GM19468 (cell line): ENCODE data around the gene ALDH1L1.

ENCODE experiments used
- ATAC-seq: cut with Tn5 transposase; IDR thresholded peaks from one replicate; pipeline ENCODE4 v1.9.1; 2021; ENCODE audit warnings: mild to moderate bottlenecking, moderate library complexity, moderate number of reproducible peaks; ENCODE audit not compliant: unreplicated experiment; ENCODE audit errors: extremely low read depth

ALDH1L1 gene

DNA sequence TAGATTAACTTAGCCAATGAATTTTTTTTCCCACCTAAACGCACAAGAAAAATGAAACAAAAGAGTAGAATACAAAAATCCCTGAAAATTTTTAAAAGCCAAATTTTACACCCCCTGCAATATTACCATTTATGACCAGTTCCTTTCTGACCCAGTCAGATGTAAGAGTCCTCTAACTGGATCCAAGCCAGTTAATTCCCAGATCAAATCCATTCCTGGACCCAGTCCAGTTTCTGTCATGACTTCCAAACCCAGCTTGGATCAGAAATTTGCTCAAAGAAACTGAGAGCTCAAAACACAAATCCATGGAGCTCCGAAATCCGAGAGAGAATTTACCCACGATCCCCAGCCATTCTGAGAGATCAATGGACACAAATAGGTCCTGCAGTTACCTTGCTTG, 17.0 kb upstream of the ALDH1L1 start:
- no peak for ATAC-seq

DNA sequence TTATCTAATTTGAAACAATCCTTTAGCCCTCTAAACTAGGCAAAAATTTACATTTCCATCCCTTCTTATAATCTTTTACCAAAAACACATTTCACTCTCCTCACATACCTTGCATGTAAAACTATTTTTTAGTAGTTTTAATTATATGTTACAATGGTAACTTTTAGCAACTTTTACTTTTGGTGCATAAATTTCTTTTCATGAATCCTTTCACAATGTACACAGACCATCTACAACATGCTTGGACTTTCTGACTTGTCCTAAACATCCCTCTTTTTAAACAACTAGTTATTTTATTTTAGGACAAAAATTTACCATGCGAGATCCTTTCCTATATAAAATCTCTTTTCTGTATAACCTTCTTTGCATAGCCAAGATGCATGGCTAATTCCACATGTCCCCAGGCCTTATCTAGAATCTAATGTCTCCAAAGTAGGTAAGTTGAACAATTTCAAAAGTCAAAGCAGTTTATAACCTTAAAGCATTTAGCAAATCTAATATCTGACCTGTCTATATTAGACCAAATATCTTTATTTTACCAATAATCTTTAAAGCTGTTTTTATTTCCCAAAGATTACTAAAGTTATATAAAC, 14.4 kb upstream of the ALDH1L1 start:
- no peak for ATAC-seq

DNA sequence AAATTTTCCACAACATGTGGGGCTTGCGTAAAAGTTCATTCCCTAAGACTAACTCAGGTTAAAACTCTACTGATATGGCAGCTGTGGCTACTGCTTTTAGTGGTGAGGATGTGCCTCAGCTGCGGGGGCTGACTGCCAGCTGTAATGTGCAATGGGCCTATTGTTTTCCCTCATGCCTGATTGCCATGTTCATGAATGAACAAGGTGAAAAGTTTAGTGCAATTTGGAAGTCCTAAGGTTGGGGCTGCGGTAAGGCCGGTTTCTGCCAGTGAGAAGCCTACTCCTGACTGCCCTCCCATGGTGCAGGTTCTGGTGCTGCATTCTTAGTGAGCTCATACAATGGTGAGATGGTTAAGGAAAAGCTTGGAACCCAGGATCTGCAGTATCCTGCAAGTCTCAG, 10.9 kb upstream of the ALDH1L1 start:
- no peak for ATAC-seq

DNA sequence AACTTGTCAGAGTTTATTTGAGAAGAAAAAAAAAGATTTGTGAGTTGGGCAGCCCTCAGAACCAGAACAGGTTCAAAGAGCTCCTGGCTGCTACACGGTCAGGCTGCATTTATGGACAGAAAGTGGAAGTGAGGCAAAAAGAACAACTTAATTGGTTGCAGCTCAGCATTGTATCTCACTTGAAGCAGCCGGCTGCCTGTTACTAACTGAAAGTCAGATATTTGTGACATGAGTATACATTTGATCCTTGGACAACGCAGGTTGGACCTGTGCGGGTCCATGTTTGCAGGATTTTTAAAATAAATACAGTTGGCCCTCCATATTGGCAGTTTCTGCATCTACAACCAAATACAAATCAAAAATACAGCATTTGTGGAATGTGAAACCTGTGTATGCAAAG, 7.5 kb upstream of the ALDH1L1 start:
- no peak for ATAC-seq

DNA sequence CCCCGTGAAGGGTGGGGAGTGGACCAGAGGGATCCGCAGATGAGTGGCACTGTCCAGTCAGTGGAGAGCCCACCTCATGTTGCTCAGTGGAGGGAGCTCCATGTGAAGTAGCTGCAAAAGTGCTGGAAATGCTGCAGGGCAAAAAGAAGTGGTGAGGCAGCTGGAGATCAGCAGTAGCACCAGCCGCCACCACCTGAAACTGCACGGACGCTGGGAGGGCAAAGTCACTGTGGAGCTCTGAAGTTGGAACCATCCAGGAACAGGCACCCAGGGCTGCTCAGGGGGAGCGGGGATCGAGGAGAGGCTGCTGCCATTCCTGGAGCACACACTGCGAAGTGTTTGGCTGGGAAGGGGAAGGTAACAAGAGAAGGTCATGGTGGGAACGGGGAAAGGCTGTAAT, 6.4 kb upstream of the ALDH1L1 start:
- no peak for ATAC-seq

DNA sequence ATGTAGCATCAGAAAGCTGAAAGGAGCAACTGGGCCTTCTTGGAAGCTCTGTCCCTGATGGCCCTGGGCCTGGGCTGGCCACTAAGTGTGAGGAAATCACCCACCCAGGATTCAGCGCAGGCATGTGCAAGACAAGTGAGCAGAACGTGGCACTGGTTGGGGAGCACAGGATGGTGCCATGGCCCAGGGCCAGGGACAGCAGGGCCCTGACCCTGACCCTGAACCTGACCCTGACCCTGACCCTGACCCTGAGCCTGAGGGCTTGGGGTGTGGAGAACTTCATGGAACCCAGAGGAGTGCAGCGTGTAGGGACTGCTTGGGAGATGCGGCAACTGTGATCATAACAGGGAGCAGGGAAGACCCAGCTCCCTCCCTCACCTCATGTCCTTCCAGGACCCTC, 5.9 kb upstream of the ALDH1L1 start:
- no peak for ATAC-seq

DNA sequence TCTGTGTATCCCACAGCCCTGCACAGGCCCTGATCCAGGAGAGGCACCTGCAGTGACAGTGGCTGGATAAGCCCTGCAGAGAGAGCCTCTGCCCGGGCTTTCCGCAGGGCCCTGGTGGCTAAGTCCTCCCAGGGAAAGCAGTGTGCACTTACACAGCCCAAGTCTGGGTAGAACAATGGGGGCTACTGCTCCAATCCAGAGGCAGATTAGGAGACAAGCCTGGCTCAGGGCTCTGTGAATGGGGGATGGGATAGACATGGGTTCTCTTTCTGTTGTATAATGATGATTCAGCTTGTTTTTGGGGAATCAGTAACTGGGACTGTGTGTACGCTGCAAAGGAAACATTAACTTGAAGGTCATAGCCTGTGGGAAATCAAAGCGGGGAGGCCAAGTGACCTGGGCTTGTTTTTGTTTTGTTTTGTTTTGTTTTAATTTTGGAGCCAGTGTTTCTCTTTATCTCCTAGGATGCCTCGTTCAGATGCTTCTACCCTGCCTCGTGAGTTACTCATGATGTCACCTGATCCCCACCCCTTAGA, 4.1 kb upstream of the ALDH1L1 start:
- ATAC-seq: no peak

DNA sequence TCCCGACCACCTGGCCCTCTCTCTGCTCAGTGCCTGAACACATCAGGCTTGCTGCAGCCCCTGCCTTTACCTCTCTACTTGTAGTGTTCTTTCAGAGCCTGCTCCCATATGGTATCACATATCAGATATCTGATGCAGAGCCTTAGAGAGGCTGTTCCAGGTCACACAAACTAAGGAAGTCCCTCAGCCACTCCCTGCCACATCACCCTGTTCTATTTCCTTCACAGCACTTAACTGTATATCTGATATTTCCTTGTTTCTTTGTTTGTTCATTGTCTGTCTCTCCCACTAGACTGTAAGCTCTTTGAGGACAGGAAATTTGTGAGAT, 976 bp upstream of the ALDH1L1 start:
- no peak for ATAC-seq

DNA sequence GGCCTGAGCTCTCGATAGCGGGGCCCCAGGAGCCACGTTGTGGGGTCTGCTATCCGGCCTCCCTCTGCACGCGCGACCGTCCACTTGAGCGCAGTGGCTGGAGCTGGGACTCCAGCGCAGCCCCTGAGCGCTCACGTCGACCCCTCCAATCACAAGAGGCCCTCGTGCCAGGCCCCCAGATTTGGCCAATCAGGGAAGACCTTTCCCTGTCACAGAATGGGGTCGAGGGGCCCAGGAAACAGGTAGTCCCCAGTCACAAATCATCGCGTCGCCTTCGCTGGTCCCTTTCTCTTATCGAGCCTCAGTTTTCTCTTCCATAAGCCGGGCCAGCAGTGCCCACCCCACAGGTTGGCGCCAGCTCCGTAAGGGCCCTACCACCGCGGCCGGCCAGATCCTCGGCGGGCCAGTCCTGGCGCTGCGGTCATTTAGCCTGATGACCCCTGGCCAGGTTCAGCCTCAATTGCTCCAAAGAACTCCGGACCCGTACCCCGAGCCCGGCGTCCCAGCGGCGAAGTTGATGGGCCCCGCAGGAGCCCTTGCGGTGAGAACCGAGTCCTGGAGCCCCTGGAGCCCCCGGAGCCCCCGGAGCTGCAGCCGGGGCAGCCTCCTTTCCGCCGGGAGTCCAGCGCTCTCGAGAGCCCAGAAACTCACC, 435 bp downstream of the ALDH1L1 start:
- no peak for ATAC-seq

DNA sequence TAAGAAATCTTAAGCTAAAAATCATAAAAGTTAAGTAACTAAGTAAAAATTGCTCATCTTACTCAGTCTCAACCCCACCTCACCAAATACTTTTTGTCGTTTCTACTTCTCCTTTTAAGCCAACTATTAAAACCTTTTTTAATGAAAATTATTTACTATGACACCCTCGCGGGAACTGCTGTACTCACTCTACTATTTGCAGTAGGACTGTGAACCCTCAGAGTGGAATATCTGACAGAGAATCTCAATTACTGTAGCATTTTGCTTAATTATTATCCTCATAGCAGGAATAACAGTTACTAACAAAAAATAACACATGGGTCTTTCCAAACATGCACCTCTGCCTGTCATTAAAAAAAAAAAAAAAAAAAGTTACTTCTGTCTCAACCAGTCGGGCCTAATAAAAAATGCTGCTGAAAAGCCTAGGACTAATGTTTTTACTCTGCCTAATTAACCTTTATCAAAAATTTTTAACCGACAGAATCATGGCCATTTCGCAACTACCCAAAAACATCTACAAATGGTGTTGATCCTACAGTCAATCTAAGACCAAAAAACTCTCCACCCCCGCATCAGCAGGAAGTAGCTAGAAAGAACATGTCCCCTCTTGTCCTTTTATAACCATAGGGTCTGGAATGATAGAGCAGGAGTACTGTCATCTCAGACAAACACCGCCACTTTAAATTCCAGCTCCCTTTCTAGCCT, 10.2 kb downstream of the ALDH1L1 start:
- ATAC-seq: no peak

DNA sequence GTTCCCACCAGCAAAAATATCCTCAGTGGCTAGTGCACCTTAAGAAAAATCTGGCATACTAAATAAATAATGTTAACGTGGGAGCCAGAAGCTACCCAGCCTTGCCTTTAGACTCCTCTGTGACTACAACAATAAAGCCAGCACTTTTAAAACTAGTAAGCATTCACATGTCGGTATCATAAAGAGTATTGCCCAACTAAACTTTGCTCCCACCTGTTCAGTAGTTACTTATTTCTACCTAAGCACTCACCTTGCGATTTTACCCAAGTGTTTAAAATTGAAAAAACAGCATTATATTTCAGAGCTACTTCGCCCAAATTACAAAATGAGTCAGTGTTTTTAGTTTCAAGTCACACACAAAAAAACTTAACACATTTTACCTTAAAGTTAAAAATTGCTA, 12.8 kb downstream of the ALDH1L1 start:
- no peak for ATAC-seq

DNA sequence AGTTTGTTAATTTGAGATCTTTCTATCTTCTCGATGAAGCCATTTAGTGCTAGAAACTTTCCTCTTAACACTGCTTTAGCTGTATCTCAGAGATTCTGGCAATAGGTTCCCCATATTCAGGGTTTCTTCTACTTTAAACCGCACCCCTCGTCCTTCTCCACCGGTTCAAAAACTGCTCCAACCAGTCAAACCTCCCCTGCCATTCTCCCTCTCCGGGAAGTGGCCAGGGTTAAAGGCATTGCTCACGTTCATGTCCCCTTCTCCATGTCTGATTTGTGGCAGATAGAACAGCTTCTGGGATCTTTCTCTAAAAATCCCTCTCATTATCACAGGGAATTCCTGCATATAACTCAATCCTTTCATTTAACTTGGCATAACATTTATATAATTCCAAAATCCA, 14.4 kb downstream of the ALDH1L1 start:
- no peak for ATAC-seq

DNA sequence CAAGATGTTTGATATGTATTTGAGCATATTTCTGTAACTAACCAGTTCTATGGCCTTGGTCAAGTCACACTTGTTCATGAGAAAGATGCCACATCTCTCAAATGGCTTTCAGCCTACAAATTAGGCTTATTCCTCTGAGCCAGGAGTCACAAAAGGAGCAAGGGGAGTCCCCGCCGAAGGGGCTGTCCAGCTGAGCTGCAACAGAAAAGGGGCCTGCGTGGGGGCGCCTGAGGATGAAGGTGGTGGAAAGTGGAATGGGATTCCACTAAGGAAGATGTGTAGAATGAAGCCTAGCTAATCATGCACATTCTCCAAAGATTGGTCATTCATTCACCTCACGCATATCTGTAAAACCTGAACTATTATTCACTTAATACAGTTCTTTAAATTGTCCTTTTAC, 19.1 kb downstream of the ALDH1L1 start:
- ATAC-seq: no peak

DNA sequence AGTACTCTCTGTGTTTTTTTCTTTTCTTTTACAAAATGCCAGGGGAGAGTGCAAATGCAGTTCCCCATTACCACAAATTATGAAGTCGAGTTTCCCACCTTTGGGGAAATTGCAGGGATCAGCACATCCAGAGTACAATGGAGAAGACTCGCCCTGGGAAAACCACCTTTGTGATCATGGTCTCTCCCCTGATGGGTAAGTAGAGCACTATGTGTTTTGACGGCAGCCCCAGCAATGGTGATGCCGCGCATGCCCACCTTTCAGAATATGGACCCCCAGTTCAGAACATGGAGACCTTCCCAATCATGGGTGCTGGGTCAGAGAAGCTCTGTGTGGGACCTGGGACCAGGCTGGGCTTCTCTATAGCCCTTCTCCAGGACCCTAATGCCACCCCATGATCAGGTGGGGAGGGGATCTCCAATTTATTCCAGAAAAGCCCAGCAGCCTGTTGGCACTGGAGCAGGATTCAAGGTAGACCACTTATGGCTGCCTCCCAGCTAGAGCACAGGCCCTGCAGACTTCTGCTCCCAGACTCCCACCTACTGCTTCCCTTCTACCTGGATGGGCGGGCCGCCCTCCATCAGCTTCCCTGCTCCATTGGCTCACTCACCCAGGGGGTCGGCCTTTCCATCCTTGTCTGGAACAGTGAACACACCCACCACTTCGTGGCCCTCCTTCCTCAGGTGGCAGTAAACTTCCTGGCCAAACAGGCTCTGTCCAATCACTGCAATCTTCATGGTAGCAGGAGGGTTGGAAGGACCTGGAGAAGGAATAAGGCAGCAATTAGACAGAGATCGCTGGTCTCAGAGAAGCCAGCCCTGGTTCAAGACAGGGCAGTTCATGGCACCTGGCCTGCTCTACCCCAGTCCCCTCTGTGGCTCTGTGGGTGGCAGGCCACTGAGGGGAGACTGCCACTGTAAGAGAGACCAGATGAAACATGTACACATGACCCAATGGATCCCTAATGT, 19.9 kb downstream of the ALDH1L1 start:
- no peak for ATAC-seq

DNA sequence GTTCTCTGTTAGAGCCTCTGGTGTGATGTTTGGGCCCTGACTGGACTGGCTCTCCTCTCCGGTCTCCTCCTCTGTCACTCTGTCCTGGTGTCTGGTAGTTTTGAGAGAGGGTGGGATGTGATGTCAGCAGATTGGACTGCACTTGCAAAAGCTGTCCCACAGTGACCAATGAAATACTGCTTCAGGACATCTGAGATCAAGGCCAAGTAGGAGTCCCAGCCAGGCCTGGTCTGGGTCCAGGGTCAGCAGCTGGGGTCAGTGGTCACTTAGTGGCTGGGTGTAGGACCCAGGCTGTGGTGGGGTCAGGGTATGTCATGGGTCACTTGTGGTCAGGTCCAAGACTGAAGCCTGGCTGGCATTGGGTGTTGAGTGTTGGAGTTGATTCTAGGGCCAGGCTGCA, 20.9 kb downstream of the ALDH1L1 start:
- ATAC-seq: no peak

DNA sequence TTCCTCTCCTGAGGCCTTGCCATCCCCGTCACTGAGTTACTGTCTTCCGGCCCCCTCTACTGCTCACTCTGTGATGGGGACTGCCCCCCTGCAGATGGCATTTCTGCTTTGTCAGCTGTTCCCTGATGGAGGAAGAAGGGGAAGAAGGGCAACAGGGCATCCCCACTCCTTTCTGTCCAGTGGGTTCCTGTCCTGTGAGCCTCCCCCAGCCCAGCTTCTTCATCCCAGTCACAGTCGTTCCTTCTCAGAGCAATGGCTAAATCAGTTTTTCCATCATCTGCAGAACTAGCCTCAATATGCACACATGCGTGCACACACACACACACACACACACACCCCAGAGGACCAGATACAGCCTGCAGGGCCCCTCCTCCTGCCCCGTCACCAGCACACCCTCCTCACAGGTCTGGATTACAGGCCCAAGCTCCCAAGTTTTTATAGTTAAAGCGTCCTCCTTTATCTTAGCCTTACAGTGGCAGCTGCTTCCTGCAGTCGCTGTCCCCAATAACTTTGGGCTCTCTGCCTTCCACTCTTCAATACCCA, 21.4 kb downstream of the ALDH1L1 start:
- no peak for ATAC-seq

DNA sequence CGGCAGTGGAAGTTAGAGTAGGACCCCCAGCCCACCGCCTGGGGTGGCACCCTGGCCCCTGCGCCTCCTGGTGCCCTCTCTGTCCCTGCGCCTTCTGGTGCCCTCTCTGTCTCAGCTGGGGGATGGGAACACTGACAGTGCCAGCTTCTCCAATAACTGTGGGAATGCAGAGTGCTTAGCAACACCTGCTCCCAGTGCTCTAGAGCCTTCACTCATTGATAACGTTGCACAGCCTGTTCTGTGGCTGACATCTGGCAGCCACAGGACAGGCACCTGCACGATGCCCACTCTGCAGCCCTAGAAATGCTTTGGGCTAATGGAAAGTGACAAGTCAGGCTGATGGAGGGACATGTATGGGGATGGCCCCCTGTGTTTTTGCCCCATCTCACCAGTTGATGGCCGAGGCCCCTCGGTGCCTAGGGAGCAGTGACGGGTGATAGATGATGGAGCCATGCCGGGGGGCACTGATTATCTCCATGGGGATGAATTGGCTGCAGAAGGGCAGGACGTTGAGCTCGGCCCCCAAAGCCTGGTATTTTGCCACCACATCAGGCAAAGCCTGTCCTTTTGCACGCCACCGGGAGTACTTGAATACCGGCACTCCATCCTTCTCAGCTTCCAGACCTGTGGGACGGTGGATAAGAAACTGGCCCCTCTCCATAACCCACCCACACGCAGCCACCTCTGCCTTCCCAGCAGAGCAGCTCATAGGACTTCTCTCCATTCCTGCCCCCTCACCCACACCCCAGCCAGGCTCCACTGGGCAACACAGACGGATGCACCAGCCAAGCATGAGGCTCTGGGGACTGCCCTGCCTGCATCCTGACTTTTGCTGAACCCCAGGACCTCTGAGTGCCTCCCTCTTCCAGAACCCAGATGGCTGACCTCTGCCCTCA, 22.1 kb downstream of the ALDH1L1 start:
- ATAC-seq: no peak

DNA sequence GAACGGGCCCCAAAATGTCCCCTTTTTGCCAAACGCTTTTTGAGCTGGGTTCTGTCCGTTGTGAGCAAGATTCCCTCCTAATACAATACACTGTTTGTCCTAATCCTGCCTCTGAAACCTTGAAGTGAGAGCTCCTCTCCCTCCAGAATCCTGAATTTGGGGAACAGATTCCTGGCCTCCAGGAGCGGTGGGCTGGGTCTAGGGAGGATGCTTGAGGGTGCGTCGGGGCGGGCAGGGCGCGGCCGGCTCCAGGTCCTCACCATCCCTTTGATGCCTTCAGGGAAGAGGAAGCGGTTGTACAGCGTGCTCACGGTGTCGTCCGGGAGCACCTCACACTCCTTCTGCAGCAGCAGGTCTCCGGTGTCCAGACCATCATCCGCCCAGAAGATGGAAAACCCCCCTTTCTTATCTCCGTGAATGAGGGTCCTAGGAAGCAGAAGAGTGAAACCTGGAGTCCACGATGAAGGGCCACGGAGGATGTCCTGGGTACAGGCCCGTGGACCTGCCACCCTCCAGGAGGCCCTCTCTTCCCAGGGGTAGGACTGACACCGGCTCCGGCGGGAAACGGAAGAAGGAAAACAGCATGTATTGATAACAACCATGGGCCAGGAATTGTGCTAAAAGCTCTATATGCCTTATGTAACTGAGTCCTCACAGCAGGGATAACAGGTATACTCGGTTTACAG, 23.2 kb downstream of the ALDH1L1 start:
- no peak for ATAC-seq

DNA sequence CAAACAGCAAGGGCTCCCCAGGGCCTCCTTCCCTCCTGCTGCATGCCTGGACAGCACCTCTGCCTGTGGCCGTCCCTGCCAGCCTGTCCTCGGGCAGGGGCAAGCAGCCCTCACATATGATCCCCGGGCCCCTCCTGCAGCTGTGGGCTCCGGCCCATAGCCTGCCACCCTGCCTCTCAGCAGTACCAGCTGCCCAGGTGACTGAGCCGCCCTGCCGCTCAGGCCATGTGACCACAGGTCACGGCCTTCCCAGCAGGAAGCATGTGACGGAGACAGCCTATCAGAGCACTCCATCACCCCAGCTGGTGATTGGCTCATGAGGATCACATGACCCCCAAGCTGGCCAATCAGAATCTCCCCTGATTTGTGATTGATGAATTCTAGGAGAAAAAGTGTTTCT, 23.9 kb downstream of the ALDH1L1 start:
- no peak for ATAC-seq
